GM21529 (cell line): Measurements from ENCODE around the gene POMGNT2.
A peak's percentile ranks its signal among the peaks of the same experiment; 100 is the strongest.

Experiments used
- ATAC-seq: cut with Tn5 transposase; IDR thresholded peaks from one replicate; pipeline ENCODE4 v1.9.1; 2021; ENCODE audit not compliant: unreplicated experiment

Gene POMGNT2

DNA sequence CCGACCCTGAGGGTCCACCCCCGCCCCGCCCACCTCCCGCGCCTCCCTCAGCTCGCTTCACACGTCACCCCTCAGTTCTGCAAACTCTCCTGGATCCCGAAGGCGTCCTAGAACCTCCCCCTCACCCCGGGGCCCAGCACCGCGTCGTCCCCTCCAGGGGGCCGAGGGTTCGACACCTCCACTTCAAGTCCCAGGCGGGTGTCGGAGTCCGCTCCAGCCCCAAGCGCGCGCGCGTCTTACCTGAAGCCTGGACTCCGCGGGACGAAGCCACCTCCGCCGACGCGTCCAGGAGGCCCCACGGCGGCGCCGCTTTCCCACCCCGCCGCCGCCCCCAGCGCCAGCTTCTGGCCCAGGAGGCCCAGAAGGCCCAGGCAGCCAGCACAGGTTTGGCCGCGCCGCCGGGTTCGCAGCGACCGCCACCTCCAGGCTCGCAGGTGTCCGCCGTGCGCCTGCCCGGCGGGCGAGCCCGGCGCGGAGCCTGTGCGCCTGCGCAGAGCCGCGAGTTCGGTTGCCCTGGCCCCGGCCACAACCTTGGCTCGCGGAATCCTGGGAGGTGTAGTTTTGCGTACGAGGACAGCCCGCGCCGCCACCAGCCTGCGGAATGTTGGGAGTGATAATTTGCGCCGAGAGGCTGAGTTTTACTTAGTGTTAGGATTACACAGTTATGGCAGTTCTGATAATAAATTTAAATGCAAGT lies at the start of gene POMGNT2:
POMGNT2 (minus strand) TSS at position 484 of the 697 bp plus-strand sequence. CDS start 24,648 bp downstream, outside the sequence.
- ATAC-seq: peak; percentile 98

DNA sequence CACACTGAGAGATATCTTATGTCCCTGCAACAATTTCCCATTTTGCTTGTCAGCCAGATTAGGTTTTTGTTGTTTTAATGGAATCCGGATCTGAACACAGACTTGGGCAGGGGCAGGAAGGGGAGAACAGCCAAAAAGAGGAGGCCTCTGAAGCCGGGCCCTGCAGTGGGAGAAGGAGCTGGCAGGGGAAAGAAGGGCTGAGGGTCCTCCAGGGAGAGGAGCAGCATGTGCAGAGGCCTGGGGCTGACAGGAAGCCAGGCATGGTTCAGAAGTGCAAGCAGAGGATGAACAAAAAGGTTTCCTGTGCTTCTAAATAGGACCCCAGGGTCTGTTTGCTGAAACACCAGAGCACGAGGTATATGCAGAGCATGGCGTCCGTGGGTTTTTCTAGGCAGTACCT lies 49.1 kb upstream of the POMGNT2 start:
- no peak for ATAC-seq

DNA sequence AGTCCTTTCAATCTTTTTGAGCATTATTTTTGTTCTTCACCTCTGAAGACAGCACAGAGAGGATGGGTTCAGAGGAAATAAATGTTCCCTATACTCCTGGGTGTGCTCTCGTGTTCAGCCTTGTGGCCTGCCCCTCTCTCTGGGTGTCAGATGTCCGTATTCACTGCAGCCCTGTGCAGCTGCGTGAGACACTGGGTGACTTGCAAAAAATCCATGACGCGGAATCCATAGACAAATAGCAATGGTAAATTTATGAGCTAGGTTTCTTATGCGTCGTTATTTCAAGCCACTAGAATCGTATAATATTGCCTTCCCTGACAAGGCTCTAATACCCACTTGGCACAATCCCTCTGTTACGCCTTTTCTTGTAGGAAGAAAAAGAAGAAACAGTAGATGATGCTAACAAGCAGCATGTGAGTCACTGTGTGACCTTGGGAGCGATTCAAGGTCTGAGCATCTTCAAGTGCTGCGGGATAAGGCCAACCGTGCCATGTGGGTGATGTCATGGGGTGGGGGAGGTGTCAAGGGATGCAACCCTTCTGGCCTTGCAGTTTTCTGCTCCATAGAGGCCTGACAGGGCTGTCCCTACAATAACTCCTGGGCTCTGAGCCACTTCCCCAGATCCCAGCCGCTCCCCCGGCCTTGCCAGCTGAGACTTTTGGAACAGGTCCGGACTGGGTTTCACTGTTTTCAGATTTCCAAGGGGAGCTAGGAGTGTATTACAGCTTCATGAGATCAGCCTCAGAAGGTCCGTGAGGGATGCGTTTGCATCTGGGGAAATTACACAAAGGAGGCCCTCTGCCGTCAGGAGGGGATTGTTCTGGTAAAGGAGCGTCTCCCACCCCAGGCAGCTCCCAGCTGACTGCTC lies 47.6 kb upstream of the POMGNT2 start:
- ATAC-seq: no peak

DNA sequence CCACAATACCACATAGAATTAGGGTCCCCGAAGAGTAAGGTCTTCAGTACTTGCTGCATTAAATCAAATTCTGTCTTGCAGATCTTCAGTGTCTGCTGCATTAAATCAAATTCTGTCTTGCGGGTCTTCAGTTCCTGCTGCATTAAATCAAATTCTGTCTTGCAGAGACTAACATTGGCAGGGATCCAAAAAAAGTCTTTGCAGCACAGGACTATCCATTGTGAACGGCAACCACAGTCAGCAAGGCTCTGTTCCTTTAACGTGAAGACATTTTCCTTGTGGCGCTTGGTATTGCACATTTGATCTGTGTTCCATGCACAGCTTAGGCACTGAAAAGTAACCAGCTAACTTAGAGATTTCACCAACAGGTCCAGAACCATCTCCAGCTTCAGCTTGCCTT lies 46.8 kb upstream of the POMGNT2 start:
- no peak for ATAC-seq

DNA sequence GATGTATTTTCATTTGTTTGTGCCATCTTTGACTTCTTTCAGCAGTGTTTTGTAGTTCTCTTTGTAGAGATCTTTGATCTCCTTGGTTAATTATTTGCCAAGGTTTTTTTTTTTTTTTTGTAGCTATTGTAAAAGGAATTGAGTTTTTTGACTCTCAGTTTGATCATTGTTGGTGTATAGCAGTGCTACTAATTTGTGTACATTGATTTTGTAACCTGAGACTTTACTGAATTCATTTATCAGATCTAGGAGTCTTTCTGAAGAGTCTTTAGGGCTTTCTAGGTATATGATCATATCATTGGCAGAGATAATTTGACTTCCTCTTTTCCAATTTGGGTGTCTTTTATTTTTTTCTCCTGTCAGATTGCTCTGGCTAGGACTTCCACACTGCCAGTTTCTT lies 42.2 kb upstream of the POMGNT2 start:
- ATAC-seq: no peak

DNA sequence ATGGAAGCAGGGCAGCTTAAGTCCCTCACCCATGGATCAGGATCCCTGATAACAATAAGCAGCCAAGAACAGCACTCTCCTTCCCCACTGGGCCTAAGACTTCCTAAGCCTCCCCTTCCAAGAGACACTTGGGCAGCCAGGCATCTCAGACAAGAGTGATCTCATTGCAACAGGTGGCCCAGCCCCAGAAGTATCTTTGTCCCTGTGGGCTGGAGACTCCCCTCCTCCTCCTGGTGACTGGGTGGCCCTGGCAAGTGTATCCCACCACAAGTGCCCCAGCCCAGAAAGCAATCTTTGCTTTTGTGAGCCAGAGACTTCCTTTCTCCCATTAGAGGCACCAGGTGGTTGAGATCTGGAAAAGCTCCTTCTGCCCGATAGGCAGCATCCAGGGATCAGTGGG lies 40.7 kb upstream of the POMGNT2 start:
- no peak for ATAC-seq

DNA sequence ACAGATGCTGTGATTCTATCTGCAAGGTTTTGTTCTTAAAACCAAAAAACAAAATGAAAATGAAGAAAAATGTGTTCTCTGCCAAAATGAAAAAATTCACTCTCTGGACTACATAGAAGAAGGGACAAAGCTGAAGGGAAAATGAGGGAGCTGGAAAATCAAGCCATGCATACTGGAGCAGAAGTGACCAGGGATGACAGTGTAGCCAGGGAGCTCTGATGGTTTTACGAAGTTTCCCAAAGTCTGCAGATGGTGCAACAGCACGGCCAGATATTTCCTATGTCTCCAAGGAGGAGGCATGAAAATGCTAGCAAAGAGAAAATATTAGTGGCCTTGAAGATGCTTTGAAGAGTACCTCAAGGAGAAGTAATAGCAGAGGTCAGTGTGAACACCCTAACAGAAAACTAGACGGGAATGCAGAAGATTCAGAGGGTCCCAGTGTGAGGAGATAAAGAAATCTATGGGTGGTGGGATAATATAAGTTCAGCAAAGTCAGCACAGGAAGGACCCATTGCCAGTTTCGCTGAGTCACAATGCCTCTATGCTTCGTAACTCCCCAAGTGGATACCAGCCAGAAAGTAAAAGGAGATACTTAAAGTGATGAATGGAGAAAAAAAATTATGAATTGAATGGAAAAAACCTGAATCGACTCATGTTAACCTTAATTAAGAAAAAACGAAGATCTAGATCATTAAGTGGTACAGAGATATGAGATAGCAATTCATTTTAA lies 39.0 kb upstream of the POMGNT2 start:
- no peak for ATAC-seq

DNA sequence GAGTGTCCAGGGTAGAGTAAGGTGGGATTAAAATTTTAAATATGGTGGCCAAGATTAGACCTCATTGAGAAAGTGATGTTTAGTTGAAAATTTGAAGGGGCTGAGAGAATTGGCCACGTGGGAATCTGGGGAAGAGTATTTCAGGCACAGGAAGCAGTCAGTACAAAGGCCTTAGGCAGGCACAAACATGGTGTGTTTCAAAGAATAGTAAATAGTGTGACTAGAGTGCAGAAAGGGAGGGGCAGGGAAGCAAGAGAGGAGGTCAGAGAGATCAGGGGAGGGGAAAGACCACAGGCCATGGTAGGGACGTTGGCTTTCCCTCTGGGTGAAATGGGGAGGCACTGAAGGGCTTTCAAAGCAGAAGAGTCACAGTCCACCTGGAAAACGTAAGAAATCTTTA lies 36.6 kb upstream of the POMGNT2 start:
- ATAC-seq: no peak

DNA sequence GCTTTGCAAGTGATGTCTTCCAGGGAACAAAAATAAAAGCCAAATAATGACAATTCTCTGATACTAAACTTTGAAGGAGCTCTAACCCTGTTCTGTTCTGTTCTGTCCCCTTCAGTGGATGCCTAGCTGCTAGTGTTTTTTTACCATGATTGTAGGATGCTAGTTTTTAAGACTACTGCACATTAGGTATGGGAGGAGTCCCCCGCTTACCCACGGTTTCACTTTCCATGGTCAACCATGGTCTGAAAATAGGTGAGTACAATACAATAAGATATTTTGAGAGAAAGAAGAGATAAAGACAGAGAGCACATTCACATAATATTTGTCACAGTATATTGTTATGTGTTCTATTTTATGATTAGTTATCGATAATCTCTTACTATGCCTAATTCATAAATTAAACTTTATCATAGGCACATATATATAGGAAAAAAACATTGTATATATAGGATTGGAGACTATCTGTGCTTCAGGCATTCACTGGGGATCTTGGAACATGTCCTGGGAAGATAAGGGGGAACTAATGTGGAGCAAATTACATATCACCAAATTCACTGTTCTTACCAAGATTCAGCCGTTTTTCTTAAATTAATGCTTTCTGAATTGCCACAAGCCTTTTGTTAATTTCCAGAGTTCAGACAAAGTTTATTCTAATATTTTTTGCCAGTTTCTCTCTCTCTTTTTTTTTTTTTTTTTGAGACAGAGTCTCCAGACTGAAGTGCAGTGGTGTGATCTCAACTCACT lies 32.8 kb upstream of the POMGNT2 start:
- no peak for ATAC-seq

DNA sequence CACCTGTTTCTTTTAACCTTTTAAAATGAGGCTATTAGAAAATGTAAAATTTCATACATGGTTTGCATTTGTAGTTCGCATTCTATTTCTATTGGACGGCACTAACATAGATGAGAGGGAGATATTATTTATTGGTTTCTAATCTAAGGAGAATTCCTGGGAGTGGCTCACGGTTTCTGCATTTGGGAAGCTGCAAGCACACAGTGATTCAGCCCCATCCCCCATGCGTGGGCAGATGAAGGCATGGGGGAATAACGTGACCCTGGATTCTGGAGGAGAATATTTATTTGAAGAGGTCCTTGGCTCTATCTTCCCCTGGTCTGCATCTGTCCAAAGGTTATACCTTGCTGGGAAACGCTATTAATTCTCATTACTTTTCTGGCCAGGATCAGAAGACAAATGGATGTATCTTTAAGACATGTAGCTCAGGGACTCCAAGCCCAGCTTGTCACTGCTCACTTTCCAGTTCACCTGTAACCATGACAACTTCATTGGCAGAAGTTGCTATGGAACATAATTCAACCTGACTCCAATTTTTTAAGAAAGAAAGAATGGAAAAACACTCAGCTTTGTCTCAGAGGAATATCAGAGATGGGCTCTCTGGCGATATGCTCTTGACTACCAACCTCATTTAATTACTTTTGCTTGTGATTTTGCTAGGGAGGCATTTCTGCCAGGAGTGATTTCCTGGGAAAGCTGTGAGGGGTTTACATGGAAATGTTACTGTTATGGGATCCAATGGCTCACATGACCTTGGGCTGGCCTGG lies 27.2 kb upstream of the POMGNT2 start:
- ATAC-seq: no peak

DNA sequence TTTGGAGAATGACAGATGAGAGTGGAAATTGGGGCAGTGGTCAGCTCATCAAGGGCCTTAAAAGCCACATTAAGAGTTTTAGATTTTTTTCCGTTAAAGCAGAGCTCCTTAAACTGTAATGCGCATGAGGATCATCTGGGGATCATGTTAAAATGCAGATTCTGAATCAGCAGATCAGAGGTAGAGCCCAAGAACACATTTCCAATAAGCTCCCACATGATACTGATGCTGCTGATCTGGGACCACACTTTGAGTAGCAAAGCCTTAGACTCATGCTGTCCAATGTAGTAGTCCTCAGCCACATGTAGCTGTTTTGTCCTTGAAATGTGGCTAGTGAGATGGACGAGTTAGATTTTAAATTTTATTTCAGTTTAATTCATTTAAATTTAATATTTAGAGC lies 26.3 kb upstream of the POMGNT2 start:
- no peak for ATAC-seq

DNA sequence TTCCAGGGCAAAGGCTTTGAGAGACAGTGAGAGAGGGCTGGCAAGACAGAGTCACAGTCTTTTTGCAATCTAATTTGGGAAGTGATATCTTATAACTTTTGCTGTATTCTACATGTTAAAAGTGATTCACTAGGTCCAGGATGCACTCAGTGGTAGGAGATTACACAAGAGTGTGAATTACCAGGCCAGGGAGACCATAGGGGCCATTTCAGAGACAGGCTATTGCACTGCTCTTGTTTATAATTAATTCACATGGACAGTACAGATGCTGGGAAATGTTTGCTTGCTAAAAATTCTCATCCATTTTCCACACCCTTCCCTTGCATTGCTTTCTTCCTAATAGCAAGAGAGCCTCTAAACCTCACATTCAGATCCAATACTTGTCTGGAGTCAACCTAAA lies 22.6 kb upstream of the POMGNT2 start:
- no peak for ATAC-seq

DNA sequence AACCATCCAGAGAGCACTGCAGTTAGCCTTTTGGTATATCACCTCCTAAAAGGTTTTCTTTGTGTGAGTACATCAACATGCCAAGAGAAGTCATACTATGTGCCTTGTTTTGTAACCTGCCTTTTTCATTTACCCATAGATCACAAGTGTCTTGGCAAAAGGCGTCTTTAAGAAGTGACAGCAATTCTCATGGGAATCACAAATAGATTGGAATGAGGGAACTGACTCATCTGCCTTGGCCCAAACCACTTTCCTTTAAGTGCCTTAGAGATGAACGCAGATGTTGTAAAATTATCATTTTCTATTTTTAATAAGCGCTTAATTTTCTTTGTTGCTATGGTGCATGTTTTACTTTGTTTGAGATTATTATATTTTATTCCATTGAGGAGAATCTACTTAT lies 20.7 kb upstream of the POMGNT2 start:
- ATAC-seq: no peak

DNA sequence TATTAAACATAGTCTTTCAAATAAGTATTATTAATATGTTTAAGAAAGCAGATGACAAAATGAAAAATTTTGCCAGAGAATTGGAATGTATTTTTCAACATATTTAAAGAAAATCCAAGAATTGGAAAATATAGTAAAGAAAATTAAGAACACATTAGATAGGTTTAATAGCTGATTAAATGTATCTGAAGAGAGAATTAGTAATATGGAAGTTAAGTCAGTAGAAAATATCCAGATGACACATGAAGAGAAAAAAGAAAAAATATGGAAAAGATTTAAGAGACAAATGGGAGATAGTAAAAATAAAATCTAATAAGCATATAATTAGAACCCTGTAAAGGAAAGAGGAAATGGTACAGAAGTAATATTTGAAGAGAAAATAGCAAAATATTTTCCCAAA lies 18.0 kb upstream of the POMGNT2 start:
- ATAC-seq: no peak

DNA sequence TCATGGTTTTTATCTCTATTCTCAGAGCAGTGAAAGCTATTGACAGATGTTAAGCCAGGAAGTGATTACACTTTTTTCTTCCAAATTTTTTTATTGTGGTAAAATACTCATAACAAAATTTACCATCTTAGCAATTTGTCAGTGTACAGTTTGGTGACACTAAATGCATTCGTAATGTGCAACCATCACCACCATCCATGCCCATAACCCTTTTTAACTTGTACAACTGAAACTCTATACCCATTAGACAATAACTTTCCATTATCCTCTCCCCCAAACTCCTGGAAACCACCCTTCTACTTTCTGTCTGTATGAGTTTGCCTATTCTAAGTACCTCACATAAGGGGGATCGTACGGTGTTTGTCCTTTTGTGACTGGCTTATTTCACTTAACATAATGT lies 15.1 kb upstream of the POMGNT2 start:
- ATAC-seq: no peak

DNA sequence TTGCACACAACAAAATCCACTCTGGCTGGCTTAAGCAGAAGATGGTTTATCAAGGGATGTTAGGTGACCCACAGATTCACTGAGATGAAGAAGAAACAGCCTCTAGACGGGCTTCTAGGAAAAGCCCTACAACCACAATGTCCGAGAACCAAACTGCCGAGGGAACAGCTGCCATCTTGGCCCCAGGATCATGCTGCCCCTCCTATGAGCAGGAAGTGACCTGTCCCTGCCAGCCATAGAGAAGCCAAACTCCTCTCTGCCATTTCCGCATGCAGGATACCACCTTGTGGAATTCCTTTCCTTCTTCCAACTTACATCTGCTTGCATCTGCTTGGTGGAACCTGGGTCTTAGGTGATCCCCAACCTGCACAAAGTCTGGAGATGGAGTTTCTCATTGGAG lies 11.4 kb upstream of the POMGNT2 start:
- ATAC-seq: no peak

DNA sequence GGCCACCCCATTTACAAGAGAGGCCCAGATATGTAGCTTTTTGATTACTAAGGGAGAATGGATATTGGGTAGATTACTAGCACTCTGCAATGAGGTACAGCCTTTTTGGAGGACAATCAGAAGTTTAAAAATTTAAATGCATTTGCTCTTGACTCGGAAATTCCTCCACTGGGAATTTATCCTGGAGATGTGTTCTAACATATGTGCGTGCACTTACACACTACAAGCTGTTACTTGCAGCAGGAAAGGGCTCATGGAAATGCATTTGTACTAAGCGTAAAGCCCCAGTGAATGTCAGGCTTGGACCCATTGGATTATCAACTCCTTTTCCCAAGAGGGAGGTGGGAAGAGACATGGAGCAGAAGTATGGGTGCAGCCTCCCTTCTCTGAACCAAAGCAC lies 7.8 kb upstream of the POMGNT2 start:
- no peak for ATAC-seq

DNA sequence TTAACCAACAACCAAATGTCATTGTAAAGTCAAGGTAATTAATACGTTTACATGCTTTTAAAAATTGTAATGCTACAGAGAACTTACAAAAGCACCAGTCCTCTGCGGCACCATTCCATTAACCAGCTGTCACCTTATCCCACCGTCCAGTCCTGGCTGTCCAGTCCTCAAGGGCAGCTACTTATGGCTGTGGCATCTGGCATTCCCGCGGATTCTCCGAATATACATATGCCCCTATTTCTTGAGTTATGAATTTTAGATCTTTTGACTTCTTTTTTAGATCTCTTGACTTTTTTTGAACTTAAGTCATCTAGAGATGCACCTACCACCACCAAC lies 382 bp upstream of the POMGNT2 start:
- ATAC-seq: peak; percentile 26

DNA sequence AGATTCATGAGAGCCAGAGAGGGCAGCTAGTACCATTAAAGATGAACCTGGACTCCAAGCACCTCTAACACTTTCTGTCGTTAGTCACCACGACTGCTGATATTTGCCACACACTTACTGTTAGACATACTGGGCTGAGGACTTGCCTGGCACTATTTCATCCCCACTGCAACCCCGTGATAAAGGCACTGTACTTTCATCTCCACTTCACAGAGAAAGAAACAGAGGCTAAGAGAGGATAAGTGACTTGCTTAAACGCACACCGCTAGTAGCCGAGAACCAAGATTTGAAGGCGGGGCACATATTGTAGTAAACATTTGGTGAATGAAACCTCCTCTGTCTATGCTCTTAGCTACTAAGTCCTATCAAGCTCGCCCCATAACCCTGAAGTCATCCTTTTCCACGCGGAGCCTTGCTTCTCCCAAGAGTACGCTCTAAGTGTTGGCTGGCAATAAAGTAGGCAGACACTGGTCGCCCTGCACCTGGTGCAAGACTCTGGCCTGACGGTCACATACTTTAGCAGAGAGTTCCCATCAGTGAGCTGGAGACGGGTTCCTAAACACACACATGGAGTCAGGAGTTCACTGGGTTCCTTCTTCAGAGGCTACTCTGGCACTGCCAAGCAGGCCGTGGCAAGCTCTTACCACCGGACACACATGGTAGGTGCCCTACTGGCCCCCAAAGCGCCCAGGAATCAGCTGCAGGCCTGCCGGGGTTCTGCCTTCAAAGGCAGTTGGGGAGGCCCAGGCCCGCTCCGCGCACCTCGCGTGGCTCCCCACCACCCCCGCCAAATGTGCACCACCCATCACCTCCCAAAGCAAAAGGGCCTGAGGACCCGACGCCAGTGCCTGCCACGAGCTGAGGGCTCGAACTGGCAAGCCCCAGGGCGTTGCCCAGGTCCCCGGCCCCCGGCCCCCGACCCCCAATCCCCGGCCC lies 951 bp downstream of the POMGNT2 start:
- ATAC-seq: no peak
